H9 (cell line): ENCODE results near the gene PRCD. TPM values are rescaled to one million over a fixed set of nuclear protein-coding genes. Genes with fewer than 3 reads are reported as not detected.

ENCODE experiments used
- DNase-seq: peaks from one replicate; pipeline ENCODE4 v3.0.0-alpha.2; 2017
- H2AFZ ChIP-seq: one replicate; pipeline ENCODE4 v1.6.1; 2013; ENCODE audit warnings: mild to moderate bottlenecking, low read length, control low read depth, moderate library complexity
- H2AK5ac ChIP-seq: 2 replicates; pipeline ENCODE4 v1.6.1; 2013; ENCODE audit warnings: low read length, control low read depth, mixed read lengths; ENCODE audit not compliant: insufficient read length
- H2BK120ac ChIP-seq: one replicate; pipeline ENCODE4 v1.6.1; 2013; ENCODE audit warnings: low read depth, mild to moderate bottlenecking, low read length, control low read depth, inconsistent platforms; ENCODE audit not compliant: poor library complexity, severe bottlenecking
- H2BK12ac ChIP-seq: 2 replicates; pipeline ENCODE4 v1.6.1; 2013; ENCODE audit warnings: low read length, control low read depth, mixed read lengths, low read depth; ENCODE audit not compliant: insufficient read length
- H2BK15ac ChIP-seq: 2 replicates; pipeline ENCODE4 v1.6.1; 2013; ENCODE audit warnings: low read depth, low read length, control low read depth
- H2BK20ac ChIP-seq: one replicate; pipeline ENCODE4 v1.6.1; 2013; ENCODE audit warnings: low read depth, mild to moderate bottlenecking, low read length, control low read depth, inconsistent platforms; ENCODE audit not compliant: poor library complexity, severe bottlenecking
- H2BK5ac ChIP-seq: 2 replicates; pipeline ENCODE4 v1.6.1; 2013; ENCODE audit warnings: low read length, control low read depth, mixed read lengths; ENCODE audit not compliant: insufficient read length
- H3K14ac ChIP-seq: 2 replicates; pipeline ENCODE4 v1.6.1; 2013; ENCODE audit warnings: low read length, control low read depth; ENCODE audit not compliant: insufficient read depth
- H3K18ac ChIP-seq: 2 replicates; pipeline ENCODE4 v1.6.1; 2013; ENCODE audit warnings: low read depth, mild to moderate bottlenecking, mixed read lengths, low read length, control low read depth; ENCODE audit not compliant: insufficient read length
- H3K23ac ChIP-seq: 2 replicates; pipeline ENCODE4 v1.6.1; 2013; ENCODE audit warnings: low read length, control low read depth, mixed read lengths, low read depth; ENCODE audit not compliant: insufficient read length
- H3K23me2 ChIP-seq: 2 replicates; pipeline ENCODE4 v1.6.1; 2013; ENCODE audit warnings: low read depth, mild to moderate bottlenecking, mixed read lengths, low read length, control low read depth; ENCODE audit not compliant: insufficient read length, poor library complexity, severe bottlenecking
- H3K27ac ChIP-seq: 2 replicates; pipeline ENCODE4 v1.5.1; 2013; ENCODE audit warnings: low read length, control low read depth, mixed read lengths, low read depth; ENCODE audit not compliant: insufficient read length
- H3K27me3 ChIP-seq: 2 replicates; pipeline ENCODE4 v1.6.1; 2013; ENCODE audit warnings: low read length, control low read depth, inconsistent platforms; ENCODE audit not compliant: insufficient read depth
- H3K4ac ChIP-seq: 2 replicates; pipeline ENCODE4 v1.6.1; 2013; ENCODE audit warnings: low read depth, mild to moderate bottlenecking, control low read depth, inconsistent platforms, low read length, moderate library complexity
- H3K4me1 ChIP-seq: 2 replicates; pipeline ENCODE4 v1.6.1; 2013; ENCODE audit warnings: low read length, control low read depth, inconsistent platforms; ENCODE audit not compliant: insufficient read depth
- H3K4me2 ChIP-seq: 2 replicates; pipeline ENCODE4 v1.6.1; 2013; ENCODE audit warnings: low read length, control low read depth, mixed read lengths; ENCODE audit not compliant: insufficient read length, insufficient read depth
- H3K56ac ChIP-seq: 2 replicates; pipeline ENCODE4 v1.6.1; 2013; ENCODE audit warnings: low read depth, mild to moderate bottlenecking, mixed read lengths, low read length, control low read depth; ENCODE audit not compliant: insufficient read length
- H3K79me1 ChIP-seq: 2 replicates; pipeline ENCODE4 v1.6.1; 2013; ENCODE audit warnings: low read depth, mild to moderate bottlenecking, moderate library complexity, low read length, control low read depth, inconsistent platforms; ENCODE audit not compliant: insufficient read depth, poor library complexity, severe bottlenecking
- H3K79me2 ChIP-seq: 2 replicates; pipeline ENCODE4 v1.6.1; 2013; ENCODE audit warnings: low read length, control low read depth, inconsistent platforms; ENCODE audit not compliant: insufficient read depth
- H3K9ac ChIP-seq: 2 replicates; pipeline ENCODE4 v1.6.1; 2013; ENCODE audit warnings: low read length, control low read depth, mixed read lengths; ENCODE audit not compliant: insufficient read length; ENCODE audit errors: extremely low read depth
- H3K9me3 ChIP-seq: one replicate; pipeline ENCODE4 v1.6.1; 2013; ENCODE audit warnings: low read depth, low read length, inconsistent platforms; ENCODE audit not compliant: control insufficient read depth
- H3T11ph ChIP-seq: one replicate; pipeline ENCODE4 v1.6.1; 2013; ENCODE audit warnings: mild to moderate bottlenecking, low read length, control low read depth, inconsistent platforms
- H4K20me1 ChIP-seq: one replicate; pipeline ENCODE4 v1.6.1; 2013; ENCODE audit not compliant: control insufficient read depth, insufficient read length, insufficient read depth
- H4K5ac ChIP-seq: 2 replicates; pipeline ENCODE4 v1.6.1; 2013; ENCODE audit warnings: low read depth, mild to moderate bottlenecking, mixed read lengths, low read length, control low read depth; ENCODE audit not compliant: insufficient read length
- H4K8ac ChIP-seq: replicated peaks from 2 replicates; pipeline ENCODE4 v1.6.1; 2013; ENCODE audit warnings: low read length, control low read depth, mixed read lengths, low read depth; ENCODE audit not compliant: insufficient read length
- H4K91ac ChIP-seq: 2 replicates; pipeline ENCODE4 v1.6.1; 2013; ENCODE audit warnings: low read depth, mild to moderate bottlenecking, moderate library complexity, mixed read lengths, low read length, control low read depth; ENCODE audit not compliant: insufficient read length
- H3K27ac Mint-ChIP-seq, 3 experiments: 2 replicates in 2 of 3; 3 replicates in 1 of 3; pipeline ENCODE4 v1.8.0; 2020 to 2021; ENCODE audit warnings: mixed read lengths in 3 of 3, mild to moderate bottlenecking in 1 of 3, moderate library complexity in 1 of 3
- H3K27me3 Mint-ChIP-seq: 2 replicates; pipeline ENCODE4 v1.8.0; 2021; ENCODE audit warnings: low read depth, mild to moderate bottlenecking, moderate library complexity, mixed read lengths
- H3K36me3 Mint-ChIP-seq, 3 experiments: 2 replicates in 2 of 3; 3 replicates in 1 of 3; pipeline ENCODE4 v1.8.0; 2020 to 2021; ENCODE audit warnings: low read depth in 3 of 3, mixed read lengths in 3 of 3; ENCODE audit not compliant: insufficient read depth in 1 of 3
- H3K4me1 Mint-ChIP-seq, 2 experiments: 2 replicates each; pipeline ENCODE4 v1.8.0; 2020; ENCODE audit warnings: mixed read lengths in 2 of 2
- H3K4me3 Mint-ChIP-seq, 2 experiments: 2 replicates in 1 of 2; 3 replicates in 1 of 2; pipeline ENCODE4 v1.8.0; 2020 to 2021; ENCODE audit warnings: mild to moderate bottlenecking in 2 of 2, mixed read lengths in 2 of 2, moderate library complexity in 1 of 2
- H3K9me3 Mint-ChIP-seq, 2 experiments: 2 replicates in 1 of 2; 3 replicates in 1 of 2; pipeline ENCODE4 v1.8.0; 2020; ENCODE audit warnings: mild to moderate bottlenecking in 2 of 2, mixed read lengths in 2 of 2, moderate library complexity in 1 of 2
- WGBS: extraction: QIAGEN DNeasy Blood & Tissue Kit; methylation state at CpG from one replicate; pipeline ENCODE4 v1.1.7; 2013; ENCODE audit warnings: missing lambda C conversion rate, low lambda C conversion rate, mixed read lengths; ENCODE audit not compliant: insufficient read length; ENCODE audit errors: extremely low coverage; 5-methylcytosine and 5-hydroxymethylcytosine counted together
- total RNA-seq: library from RNA; stranded (reverse); gene quantifications from 2 replicates; pipeline ENCODE4 v1.2.1, GENCODE V29; 2021
- TF ChIP-seq, protein P1 (sequence below): fragments of 200-600 bp; sonication (generic); conservative IDR thresholded peaks from 3 replicates; pipeline ENCODE4 v1.8.0; 2021; ENCODE audit warnings: antibody characterized with exemption, mild to moderate bottlenecking

PRCD gene
- total RNA-seq, 1 experiment from 2014 or later: 0.46 TPM

DNA sequence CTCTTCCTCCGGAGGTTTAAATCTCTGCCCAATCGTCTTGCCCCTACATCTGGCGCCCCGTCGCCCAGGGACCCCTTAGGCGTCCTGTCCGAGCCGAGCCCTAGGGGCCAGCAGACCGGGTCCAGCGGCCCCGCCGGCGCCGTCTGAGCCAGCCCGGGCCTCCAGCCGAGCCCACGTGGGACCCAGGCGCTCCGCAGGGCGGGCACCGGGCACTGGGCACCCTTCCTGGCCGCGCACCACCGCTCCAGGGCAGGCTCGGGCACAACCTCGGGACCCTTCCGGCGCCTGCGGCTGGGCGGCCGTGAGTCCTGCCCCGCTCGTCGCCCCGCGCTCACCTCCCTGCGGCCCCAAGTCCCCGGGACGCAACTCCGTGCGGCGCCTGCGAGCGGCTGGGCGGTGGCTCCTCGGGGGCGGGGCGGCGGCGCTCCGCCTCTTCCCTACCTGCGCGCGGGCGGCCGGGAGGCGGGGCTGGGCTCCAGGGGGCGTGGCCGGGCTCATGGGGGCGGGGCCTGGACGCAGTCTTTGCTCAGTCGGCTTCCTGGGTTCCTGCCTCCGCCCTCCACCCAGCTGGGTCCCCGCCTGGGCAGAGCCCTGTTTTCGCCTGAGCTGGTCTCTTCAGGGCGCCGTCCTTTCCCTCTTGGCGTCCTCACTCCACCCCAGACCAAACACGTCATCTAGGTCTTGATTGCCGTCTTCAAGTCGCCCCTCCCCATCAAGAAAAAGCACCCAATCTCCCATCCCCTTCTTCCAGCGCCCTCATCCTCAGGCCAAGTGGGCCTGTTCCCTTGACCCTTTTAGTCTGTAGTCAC lies 38.6 kb upstream of the PRCD start, which contains the start of gene RHBDF2:
TSS of gene RHBDF2 (minus strand) at position 406 of the 809 bp plus-strand sequence. CDS start 19,899 bp downstream, outside the sequence.
- Histone ChIP-seq H3K18ac (peak within 1 kb of the TSS; percentile 70), H2BK5ac (no peak within 1 kb of the TSS), H3K27me3 (no peaks in the 10 kb centered on the region), H3K56ac (no peak within 1 kb of the TSS), H3K4me2 (peak within 1 kb of the TSS; percentile 79), H3K9me3 (no peaks in the 10 kb centered on the region), H2BK20ac (no peak within 1 kb of the TSS), H3K23me2 (peaks cover 9% of the 10 kb centered on the region), H3K4me1 (peaks cover 3% of the 10 kb centered on the region; the same call in 1 of the 2 replicates), H4K91ac (no peak within 1 kb of the TSS), H4K20me1 (no peaks in the 10 kb centered on the region), H3K14ac (peak within 1 kb of the TSS; percentile 85; the same call in 1 of the 2 replicates), H2BK15ac (peak within 1 kb of the TSS; percentile 73; the same call in 1 of the 2 replicates), H3K79me1 (no peaks in the 10 kb centered on the region), H4K5ac (no peak within 1 kb of the TSS), H3K9ac (no peak within 1 kb of the TSS), H3K23ac (no peak within 1 kb of the TSS), H2BK120ac (no peak within 1 kb of the TSS), H3K27ac (no peak within 1 kb of the TSS), H2BK12ac (peak within 1 kb of the TSS; percentile 10), H2AK5ac (no peak within 1 kb of the TSS), H3T11ph (no peak within 1 kb of the TSS), H3K79me2 (no peaks in the 10 kb centered on the region), H4K8ac (no peak within 1 kb of the TSS), H2AFZ (peak within 1 kb of the TSS; percentile 16), H3K4ac (no peak within 1 kb of the TSS; the same call in 1 of the 2 replicates)
- no peaks in the 10 kb centered on the region; a peak in 1 of 5 replicates for H3K9me3 Mint-ChIP-seq
- H3K27ac Mint-ChIP-seq: peak within 1 kb of the TSS; percentile 1 to 82 (median 47); a peak in 6 of 7 replicates
- WGBS: no CpG with 5 or more reads among the region's 72 CpGs
- H3K4me3 Mint-ChIP-seq: peak within 1 kb of the TSS; percentile 79 to 90
- DNase-seq: peak; percentile 97
- peaks cover 7% of the 10 kb centered on the region for H3K27me3 Mint-ChIP-seq
- TF ChIP-seq, protein P1, sequence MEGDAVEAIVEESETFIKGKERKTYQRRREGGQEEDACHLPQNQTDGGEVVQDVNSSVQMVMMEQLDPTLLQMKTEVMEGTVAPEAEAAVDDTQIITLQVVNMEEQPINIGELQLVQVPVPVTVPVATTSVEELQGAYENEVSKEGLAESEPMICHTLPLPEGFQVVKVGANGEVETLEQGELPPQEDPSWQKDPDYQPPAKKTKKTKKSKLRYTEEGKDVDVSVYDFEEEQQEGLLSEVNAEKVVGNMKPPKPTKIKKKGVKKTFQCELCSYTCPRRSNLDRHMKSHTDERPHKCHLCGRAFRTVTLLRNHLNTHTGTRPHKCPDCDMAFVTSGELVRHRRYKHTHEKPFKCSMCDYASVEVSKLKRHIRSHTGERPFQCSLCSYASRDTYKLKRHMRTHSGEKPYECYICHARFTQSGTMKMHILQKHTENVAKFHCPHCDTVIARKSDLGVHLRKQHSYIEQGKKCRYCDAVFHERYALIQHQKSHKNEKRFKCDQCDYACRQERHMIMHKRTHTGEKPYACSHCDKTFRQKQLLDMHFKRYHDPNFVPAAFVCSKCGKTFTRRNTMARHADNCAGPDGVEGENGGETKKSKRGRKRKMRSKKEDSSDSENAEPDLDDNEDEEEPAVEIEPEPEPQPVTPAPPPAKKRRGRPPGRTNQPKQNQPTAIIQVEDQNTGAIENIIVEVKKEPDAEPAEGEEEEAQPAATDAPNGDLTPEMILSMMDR: no peak
- peaks cover 50 to 62% of the 10 kb centered on the region in 2 experiments for H3K4me1 Mint-ChIP-seq
- no peaks in the 10 kb centered on the region; a peak in 2 of 7 replicates for H3K36me3 Mint-ChIP-seq
